ENCODE data around the gene SMIM27.
"Not testable (repeated sequence)": the region's sequence is repeated elsewhere in the genome, so short reads cannot be mapped to it uniquely, and the experiment has no call there.

Gene SMIM27

DNA sequence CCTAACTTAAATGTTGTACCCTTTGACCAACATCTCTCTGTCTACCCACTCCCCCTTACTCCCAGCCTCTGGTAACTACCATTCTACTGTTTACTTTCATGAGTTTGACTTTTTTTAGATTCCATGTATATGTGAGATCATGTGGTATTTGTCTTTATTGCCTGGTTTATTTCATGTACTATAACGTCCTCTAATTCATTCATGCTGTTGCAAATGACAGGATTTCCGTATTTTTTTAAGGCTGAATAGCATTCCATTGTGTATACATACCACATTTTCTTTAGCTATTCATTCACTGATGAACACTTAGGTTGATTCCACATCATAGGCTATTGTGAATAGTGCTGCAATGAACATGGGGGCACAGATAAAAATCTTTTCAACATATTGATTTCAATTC is 32.7 kb downstream of the SMIM27 start:
- Histone ChIP-seq H3K27ac (ENCODE audit: low read depth, low read length) (no peak overlapping the region), H3K27me3 (ENCODE audit: control insufficient read depth, insufficient read depth, low read length) (no peaks in the 10 kb centered on the region), H3K4me3 (ENCODE audit: low read length) (no peak overlapping the region), H3K9ac (ENCODE audit: low read length) (no peak overlapping the region), H3K4me1 (ENCODE audit: control insufficient read depth, insufficient read depth, low read length) (no peaks in the 10 kb centered on the region), H3K36me3 (ENCODE audit: control insufficient read depth, insufficient read depth, low read length) (no peaks in the 10 kb centered on the region)

DNA sequence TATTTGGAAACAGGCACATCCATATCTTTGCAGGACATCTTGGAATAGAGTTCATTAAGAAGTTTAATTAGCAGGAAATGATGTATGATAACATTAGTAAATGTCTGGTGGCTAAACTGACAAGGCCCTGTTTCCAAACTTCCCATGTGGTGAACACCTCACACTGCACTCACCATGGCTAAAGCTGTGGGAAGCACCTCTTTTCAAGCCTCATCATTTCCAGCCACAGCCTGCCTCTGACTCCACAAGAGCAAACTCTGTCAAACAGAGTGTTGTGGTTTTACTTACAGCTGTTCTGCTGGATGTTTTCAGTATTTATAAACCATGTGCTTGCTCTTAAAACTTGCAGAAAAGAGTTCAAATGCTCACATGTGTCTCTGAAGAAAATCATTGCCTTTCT is 35.8 kb downstream of the SMIM27 start:
- Histone ChIP-seq H3K4me1 (ENCODE audit: control insufficient read depth, insufficient read depth, low read length) (no peaks in the 10 kb centered on the region), H3K27ac (ENCODE audit: low read depth, low read length) (no peak overlapping the region), H3K9ac (ENCODE audit: low read length) (no peak overlapping the region), H3K4me3 (ENCODE audit: low read length) (no peak overlapping the region), H3K27me3 (ENCODE audit: control insufficient read depth, insufficient read depth, low read length) (no peaks in the 10 kb centered on the region), H3K36me3 (ENCODE audit: control insufficient read depth, insufficient read depth, low read length) (no peaks in the 10 kb centered on the region)

DNA sequence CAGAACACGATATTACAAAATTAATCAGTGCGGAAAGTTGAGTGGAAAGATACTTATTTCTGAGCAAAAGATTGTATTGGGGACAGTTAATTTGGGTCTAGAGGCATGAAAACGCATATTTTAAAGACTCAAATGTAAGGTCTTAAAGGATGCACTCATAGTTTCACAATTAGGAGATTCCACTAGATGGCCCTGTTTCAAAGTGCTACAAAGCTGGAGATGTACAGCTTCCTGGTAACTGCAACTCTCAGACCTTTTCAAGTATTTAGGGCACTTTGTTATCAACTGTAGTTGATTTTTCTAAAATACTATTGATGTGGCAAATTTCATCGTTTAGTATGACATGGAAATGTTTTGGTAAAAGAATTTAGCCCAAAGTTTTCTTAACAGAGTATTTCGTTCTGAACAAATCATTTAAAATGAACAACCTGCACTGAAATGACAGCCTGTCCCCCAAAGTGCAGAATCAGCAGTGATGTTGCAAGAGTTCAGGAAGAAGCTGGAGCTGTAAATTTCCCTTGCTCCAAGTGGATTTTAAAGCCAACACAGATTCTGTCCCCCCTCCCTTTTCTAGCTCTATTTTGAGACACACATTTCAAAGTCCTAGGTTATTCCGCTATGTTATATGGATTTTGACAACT is 37.1 kb downstream of the SMIM27 start:
- no peaks in the 10 kb centered on the region for H3K4me1 ChIP-seq (ENCODE audit: control insufficient read depth, insufficient read depth, low read length)
- H3K36me3 ChIP-seq (ENCODE audit: control insufficient read depth, insufficient read depth, low read length), result no peaks in the 10 kb centered on the region
- no peak overlapping the region for H3K9ac ChIP-seq (ENCODE audit: low read length)
- H3K4me3 ChIP-seq (ENCODE audit: low read length), result no peak overlapping the region
- no peaks in the 10 kb centered on the region for H3K27me3 ChIP-seq (ENCODE audit: control insufficient read depth, insufficient read depth, low read length)
- no peak overlapping the region for H3K27ac ChIP-seq (ENCODE audit: low read depth, low read length)

DNA sequence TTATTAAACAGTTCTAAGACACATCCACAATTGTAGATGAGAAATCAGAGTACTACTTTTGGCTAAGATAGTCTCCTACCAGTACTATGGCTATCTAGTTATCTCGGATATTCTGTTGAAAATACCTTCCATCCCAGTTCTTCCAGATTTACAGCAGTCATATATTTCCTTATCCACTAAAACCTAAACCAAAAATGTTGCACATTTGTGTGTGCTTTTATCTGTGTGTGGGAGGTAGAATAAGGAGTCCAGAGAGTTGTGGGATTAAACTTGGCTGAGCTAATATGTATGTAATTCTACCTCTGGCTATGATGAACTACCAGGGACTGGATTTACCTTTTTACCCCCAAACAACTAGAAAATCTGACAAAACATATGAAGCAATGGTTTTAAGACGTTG is 38.3 kb downstream of the SMIM27 start:
- no peaks in the 10 kb centered on the region for H3K4me1 ChIP-seq (ENCODE audit: control insufficient read depth, insufficient read depth, low read length)
- no peaks in the 10 kb centered on the region for H3K36me3 ChIP-seq (ENCODE audit: control insufficient read depth, insufficient read depth, low read length)
- H3K27me3 ChIP-seq (ENCODE audit: control insufficient read depth, insufficient read depth, low read length), result no peaks in the 10 kb centered on the region
- H3K9ac ChIP-seq (ENCODE audit: low read length), result no peak overlapping the region
- no peak overlapping the region for H3K4me3 ChIP-seq (ENCODE audit: low read length)
- H3K27ac ChIP-seq (ENCODE audit: low read depth, low read length), result no peak overlapping the region

DNA sequence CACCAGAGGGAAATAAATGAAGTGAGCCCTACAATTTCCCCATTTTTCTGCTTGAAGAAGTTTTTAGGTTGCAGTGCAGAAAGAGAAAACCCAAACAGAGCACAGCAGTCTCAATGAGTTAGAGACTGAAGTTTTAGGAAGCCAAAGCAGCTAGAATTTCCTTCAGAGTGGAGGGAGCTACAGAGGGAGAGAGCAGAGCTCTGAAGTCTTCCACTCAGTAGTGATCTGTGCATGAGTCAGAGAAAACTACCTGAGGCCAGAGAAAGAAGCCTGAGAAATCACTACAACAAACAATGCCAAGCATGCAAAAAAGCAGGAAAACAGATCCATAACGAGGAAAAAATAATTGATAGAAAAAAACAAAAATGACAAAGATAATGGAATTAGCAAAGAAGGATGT is 38.8 kb downstream of the SMIM27 start:
- Histone ChIP-seq H3K36me3 (ENCODE audit: control insufficient read depth, insufficient read depth, low read length) (no peaks in the 10 kb centered on the region), H3K4me1 (ENCODE audit: control insufficient read depth, insufficient read depth, low read length) (no peaks in the 10 kb centered on the region), H3K4me3 (ENCODE audit: low read length) (no peak overlapping the region), H3K9ac (ENCODE audit: low read length) (no peak overlapping the region), H3K27ac (ENCODE audit: low read depth, low read length) (no peak overlapping the region), H3K27me3 (ENCODE audit: control insufficient read depth, insufficient read depth, low read length) (no peaks in the 10 kb centered on the region)

DNA sequence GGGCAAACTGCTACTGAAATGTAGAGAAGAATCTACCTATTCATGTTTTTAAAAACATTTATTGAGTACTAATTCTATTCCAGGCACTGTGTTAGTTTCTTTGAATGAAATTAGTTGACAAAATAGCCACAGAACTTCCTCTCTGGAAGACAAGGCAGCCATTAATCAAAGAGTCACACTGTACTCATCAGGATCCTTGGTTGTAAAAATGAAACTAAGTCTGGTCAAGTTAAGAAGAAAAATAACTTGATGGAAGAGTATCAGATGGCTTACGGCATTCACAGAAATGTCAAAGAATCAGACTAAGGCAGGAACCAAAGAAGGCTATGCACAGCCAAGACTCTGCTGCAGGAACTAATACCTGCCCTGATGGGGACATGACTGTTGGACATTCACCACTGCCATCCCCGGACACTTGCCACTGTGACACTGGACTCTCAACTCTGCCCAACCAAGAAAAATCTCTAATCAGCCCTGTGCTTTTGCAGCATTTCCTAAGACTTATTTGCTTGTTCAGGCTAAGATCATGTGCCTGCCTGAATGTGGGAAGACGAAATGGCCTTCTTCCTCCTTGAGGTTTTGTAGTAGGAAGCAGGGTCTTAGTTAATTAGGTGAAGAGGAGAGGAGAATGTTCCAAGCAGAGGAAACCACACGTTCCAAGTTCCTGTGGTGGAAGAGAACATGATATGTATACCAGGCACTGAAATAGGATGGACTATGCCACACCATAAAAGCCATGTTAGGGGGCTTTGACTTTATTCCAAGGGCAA is 44.2 kb downstream of the SMIM27 start:
- no peak overlapping the region for H3K9ac ChIP-seq (ENCODE audit: low read length)
- H3K4me1 ChIP-seq (ENCODE audit: control insufficient read depth, insufficient read depth, low read length), result no peaks in the 10 kb centered on the region
- no peaks in the 10 kb centered on the region for H3K36me3 ChIP-seq (ENCODE audit: control insufficient read depth, insufficient read depth, low read length)
- no peak overlapping the region for H3K4me3 ChIP-seq (ENCODE audit: low read length)
- no peaks in the 10 kb centered on the region for H3K27me3 ChIP-seq (ENCODE audit: control insufficient read depth, insufficient read depth, low read length)
- no peak overlapping the region for H3K27ac ChIP-seq (ENCODE audit: low read depth, low read length)

DNA sequence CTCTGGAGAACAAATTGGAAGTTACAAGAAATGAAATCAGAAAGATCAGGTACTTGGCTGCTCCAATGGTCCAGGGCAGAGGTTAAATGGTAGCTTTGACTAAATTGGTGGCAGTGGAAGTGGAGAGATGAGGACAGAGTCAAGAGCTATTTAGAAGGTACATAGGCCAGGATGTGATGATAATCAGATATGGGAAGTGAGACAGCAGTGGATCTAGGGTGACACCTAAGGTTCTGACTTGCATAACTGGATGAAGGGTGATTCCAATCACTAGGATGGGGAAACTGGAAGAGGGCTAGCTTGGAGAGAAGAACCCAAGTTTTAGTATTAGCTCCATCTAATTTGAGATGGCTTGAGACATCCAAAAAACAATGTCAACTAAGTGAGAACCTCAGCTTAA is 44.8 kb downstream of the SMIM27 start:
- no peaks in the 10 kb centered on the region for H3K36me3 ChIP-seq (ENCODE audit: control insufficient read depth, insufficient read depth, low read length)
- no peak overlapping the region for H3K9ac ChIP-seq (ENCODE audit: low read length)
- no peaks in the 10 kb centered on the region for H3K27me3 ChIP-seq (ENCODE audit: control insufficient read depth, insufficient read depth, low read length)
- H3K27ac ChIP-seq (ENCODE audit: low read depth, low read length), result no peak overlapping the region
- H3K4me3 ChIP-seq (ENCODE audit: low read length), result no peak overlapping the region
- H3K4me1 ChIP-seq (ENCODE audit: control insufficient read depth, insufficient read depth, low read length), result no peaks in the 10 kb centered on the region

DNA sequence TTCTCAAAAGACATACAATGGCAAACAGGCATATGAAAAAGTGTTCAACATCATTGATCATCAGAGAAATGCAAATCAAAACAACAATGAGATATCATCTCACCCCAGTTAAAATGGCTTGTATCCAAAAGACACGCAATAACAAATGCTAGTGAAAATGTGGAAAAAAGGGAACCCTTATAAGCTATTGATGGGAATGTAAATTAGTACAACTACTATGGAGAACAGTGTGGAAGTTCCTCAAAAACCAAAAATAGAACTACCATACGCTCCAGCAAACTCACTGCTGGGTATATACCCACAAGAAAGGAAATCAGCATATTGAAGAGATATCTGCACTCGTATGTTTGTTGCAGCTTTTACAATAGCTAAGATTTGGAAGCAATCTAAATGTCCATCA is 46.9 kb downstream of the SMIM27 start:
- not testable (repeated sequence) for H3K27ac ChIP-seq (ENCODE audit: low read depth, low read length); H3K4me1 ChIP-seq (ENCODE audit: control insufficient read depth, insufficient read depth, low read length); H3K4me3 ChIP-seq (ENCODE audit: low read length); H3K9ac ChIP-seq (ENCODE audit: low read length); H3K36me3 ChIP-seq (ENCODE audit: control insufficient read depth, insufficient read depth, low read length); H3K27me3 ChIP-seq (ENCODE audit: control insufficient read depth, insufficient read depth, low read length)
